Measurements from ENCODE around the gene HSD11B1.

Gene HSD11B1

DNA sequence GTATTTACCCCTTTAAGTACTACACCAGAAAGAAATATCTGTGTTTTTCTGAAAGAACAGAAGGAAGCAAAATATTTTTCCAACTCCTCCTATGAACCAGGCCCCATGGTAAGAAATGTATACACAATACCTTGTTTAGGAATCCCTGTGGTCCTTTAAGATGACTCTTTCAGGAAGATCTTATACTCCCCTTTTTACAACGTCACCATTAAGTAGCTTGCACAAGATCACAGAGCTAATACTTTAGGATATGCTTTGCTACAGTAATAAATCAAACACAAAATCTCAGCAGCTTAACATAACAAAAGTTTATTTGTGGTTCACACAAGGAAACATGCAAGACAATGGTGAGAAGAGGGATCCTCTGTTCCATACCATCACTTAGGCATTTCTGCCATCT, 43.6 kb upstream of the HSD11B1 start:
- no peak overlapping the region for H3K4me3 ChIP-seq (ENCODE audit: low read depth, low read length)
- no peak for DNase-seq (ENCODE audit: low read depth)
- TF ChIP-seq, protein P1, sequence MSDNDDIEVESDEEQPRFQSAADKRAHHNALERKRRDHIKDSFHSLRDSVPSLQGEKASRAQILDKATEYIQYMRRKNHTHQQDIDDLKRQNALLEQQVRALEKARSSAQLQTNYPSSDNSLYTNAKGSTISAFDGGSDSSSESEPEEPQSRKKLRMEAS (IDR thresholded peaks at IDR 0.05; ENCODE audit: low read depth, low read length): no peak
- TF ChIP-seq POLR2A (IDR thresholded peaks at IDR 0.05; ENCODE audit: extremely low read depth, insufficient read length): no peak

DNA sequence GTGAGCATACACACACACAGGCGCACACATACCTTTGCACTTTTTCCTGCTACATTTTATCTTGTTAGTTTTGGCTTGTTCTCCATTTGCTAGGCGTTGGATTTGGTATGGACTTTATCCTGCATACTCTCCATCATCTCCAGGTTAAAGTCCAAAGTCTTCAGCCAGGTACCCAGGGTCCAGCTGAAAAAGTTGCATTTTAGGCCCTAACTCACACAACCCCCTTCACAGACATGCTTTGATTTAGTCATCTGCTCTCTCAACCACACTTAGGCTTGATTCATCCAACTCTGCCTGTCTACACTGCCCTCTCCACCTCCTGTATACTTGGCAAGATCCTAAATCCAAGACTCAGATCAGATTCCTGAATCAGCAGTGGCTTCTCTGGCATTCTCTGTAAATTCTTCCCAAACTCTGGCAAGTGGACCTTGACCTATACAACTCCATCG, 41.7 kb upstream of the HSD11B1 start:
- TF ChIP-seq MYC (IDR thresholded peaks at IDR 0.05; ENCODE audit: low read depth, low read length) (no peak), POLR2A (IDR thresholded peaks at IDR 0.05; ENCODE audit: extremely low read depth, insufficient read length) (no peak)
- TF ChIP-seq, protein P1 (IDR thresholded peaks at IDR 0.05; ENCODE audit: low read depth, low read length): no peak
- TF ChIP-seq, protein P2, sequence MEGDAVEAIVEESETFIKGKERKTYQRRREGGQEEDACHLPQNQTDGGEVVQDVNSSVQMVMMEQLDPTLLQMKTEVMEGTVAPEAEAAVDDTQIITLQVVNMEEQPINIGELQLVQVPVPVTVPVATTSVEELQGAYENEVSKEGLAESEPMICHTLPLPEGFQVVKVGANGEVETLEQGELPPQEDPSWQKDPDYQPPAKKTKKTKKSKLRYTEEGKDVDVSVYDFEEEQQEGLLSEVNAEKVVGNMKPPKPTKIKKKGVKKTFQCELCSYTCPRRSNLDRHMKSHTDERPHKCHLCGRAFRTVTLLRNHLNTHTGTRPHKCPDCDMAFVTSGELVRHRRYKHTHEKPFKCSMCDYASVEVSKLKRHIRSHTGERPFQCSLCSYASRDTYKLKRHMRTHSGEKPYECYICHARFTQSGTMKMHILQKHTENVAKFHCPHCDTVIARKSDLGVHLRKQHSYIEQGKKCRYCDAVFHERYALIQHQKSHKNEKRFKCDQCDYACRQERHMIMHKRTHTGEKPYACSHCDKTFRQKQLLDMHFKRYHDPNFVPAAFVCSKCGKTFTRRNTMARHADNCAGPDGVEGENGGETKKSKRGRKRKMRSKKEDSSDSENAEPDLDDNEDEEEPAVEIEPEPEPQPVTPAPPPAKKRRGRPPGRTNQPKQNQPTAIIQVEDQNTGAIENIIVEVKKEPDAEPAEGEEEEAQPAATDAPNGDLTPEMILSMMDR (IDR thresholded peaks at IDR 0.05; ENCODE audit: low read depth, low read length): no peak
- no peak overlapping the region for H3K4me3 ChIP-seq (ENCODE audit: low read depth, low read length)
- DNase-seq (ENCODE audit: low read depth): no peak

DNA sequence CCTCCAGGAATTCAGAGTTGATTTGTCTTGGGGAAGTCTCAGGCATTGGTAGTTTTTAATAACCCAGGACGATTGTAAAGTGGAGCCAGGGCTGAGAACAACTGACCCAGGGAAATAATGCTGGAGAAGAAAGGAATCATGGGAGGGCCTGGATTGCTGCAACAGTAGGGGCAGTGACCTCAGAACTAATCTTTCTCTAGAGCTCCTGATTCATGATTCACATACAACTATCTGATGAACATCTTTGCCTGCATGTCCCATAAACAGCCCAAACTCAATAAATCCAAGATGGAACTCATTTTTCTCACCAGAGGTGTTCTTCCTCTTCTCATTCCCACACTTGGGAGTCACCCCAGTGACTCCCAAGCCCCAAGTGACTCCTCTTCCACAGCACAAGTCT, 37.5 kb upstream of the HSD11B1 start:
- TF ChIP-seq MYC (IDR thresholded peaks at IDR 0.05; ENCODE audit: low read depth, low read length) (no peak), POLR2A (IDR thresholded peaks at IDR 0.05; ENCODE audit: extremely low read depth, insufficient read length) (no peak)
- TF ChIP-seq, protein P2 (IDR thresholded peaks at IDR 0.05; ENCODE audit: low read depth, low read length): no peak
- TF ChIP-seq, protein P1 (IDR thresholded peaks at IDR 0.05; ENCODE audit: low read depth, low read length): no peak
- H3K4me3 ChIP-seq (ENCODE audit: low read depth, low read length): no peak overlapping the region
- no peak for DNase-seq (ENCODE audit: low read depth)

DNA sequence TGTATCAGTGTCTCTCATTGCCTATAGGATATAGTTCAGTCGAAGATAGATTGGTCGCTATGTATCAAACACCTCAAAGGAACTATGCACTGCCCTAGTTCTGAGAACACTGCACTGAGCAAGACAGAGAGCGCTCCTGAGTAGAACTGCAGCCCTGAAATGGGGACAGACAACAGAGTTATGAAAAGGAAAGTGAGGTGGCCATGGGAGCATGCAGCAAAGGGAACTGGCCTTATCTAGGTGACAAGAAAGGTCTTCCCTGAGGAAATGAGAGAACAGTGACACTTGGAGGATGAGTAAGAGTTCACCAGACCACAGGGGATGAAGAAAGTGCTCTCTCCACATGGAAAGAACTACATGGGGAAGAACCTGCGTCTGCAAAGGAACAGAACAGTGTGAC, 36.9 kb upstream of the HSD11B1 start:
- TF ChIP-seq, protein P1 (IDR thresholded peaks at IDR 0.05; ENCODE audit: low read depth, low read length): no peak
- TF ChIP-seq MYC (IDR thresholded peaks at IDR 0.05; ENCODE audit: low read depth, low read length) (no peak), POLR2A (IDR thresholded peaks at IDR 0.05; ENCODE audit: extremely low read depth, insufficient read length) (no peak)
- TF ChIP-seq, protein P2 (IDR thresholded peaks at IDR 0.05; ENCODE audit: low read depth, low read length): no peak
- H3K4me3 ChIP-seq (ENCODE audit: low read depth, low read length): no peak overlapping the region
- DNase-seq (ENCODE audit: low read depth): no peak

DNA sequence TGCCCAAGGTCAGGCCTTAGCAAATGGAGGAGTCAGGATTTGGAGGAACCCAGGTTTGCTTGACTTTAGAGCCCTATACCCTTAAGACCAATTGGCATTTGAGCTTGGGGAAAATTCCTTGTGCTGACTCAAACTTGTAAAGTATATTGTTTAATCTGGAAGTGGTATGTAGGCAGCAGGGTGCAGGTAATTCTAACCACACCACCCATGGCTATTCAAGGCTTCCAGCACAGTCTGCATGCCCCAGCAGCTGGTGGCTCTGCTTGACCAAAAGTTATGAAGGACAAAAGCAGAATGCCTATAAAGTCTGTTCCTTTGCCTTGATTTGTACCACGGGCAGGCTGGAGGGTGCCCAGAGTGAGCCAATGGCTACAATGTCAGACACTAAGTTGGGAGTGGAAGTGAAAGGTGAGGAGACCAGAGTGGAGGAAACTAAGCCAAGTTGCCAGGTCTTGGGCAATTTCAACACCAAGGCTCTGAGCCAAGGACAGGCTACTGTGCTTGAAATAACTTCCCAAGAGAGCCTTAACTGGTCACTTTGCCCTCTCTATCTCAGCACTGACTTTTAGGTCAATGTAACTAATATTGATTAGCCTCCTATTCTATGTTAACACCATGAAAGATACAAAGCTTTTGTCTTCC, 34.1 kb upstream of the HSD11B1 start:
- no peak overlapping the region for H3K4me3 ChIP-seq (ENCODE audit: low read depth, low read length)
- no peak for TF ChIP-seq MYC (IDR thresholded peaks at IDR 0.05; ENCODE audit: low read depth, low read length)
- TF ChIP-seq, protein P2 (IDR thresholded peaks at IDR 0.05; ENCODE audit: low read depth, low read length): no peak
- TF ChIP-seq POLR2A (IDR thresholded peaks at IDR 0.05; ENCODE audit: extremely low read depth, insufficient read length): no peak
- TF ChIP-seq, protein P1 (IDR thresholded peaks at IDR 0.05; ENCODE audit: low read depth, low read length): no peak
- DNase-seq (ENCODE audit: low read depth): no peak

DNA sequence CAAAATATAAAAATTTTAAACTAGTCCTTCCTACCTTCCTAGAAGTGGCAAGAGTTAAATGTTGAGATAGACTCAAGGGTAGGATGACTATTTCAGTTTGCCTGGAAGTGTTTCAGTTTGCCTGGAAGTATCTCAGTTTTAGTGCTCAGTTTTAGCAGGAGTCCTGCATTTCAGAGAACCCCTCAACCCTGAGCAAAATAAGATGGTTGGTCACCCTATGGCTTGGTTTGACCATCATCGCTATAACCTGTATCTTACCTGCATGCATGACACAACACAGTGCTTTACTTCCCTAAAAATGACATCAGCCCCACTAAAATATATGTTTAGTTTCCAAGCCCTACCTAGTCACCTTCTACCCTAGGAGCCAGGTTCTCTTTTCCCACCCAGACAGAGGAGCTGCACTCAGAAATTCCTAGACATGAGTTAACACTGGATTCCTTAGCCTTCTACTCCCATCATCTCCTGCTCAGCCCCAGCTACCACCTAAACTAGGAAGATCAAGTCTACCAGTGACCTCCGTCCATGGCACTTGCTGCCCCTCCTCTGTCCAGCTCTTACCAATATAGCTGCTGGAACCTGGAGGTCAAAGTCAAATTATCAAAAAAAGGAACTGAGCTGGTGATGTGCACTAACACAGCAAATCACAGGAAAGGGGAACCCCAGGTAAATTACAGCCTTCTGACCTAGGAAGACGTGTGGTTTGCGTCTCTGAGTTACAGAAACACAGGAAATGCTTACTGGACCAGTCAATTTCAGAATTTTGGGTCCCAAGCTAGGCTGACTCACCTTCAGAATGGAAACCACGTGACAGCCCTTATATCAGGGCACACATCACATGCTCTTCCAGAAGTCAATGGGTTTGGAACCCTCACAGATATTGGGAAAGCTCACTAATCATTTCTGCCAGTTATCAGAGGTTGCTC, 31.7 kb upstream of the HSD11B1 start:
- peak; percentile 63 for DNase-seq (ENCODE audit: low read depth)
- TF ChIP-seq, protein P2 (IDR thresholded peaks at IDR 0.05; ENCODE audit: low read depth, low read length): no peak
- TF ChIP-seq POLR2A (IDR thresholded peaks at IDR 0.05; ENCODE audit: extremely low read depth, insufficient read length) (no peak), MYC (IDR thresholded peaks at IDR 0.05; ENCODE audit: low read depth, low read length) (no peak)
- TF ChIP-seq, protein P1 (IDR thresholded peaks at IDR 0.05; ENCODE audit: low read depth, low read length): peak; percentile 79
- H3K4me3 ChIP-seq (ENCODE audit: low read depth, low read length): no peak overlapping the region

All from NB4 (cell line).